BLaER1 treated with 17β-estradiol and CSF1 and Interleukin-3, amounts not matched to agents 10 nM and 100 nM (cell line): ENCODE data around the gene MAU2.
A peak's percentile ranks its signal among the peaks of the same experiment; 100 is the strongest.

ENCODE experiments used
- H3K27ac ChIP-seq, 11 experiments: shearing (Covaris generic); formaldehyde crosslinking; 2 replicates each; pipeline ENCODE4 v1.8.1; 2022
- H3K27me3 ChIP-seq, 11 experiments: shearing (Covaris generic); formaldehyde crosslinking; 2 replicates each; pipeline ENCODE4 v1.8.1; 2022
- H3K36me3 ChIP-seq, 11 experiments: shearing (Covaris generic); formaldehyde crosslinking; 2 replicates each; pipeline ENCODE4 v1.8.1; 2022
- H3K4me1 ChIP-seq, 10 experiments: shearing (Covaris generic); formaldehyde crosslinking; 2 replicates each; pipeline ENCODE4 v1.8.1; 2022
- H3K4me2 ChIP-seq, 11 experiments: shearing (Covaris generic); formaldehyde crosslinking; 2 replicates each; pipeline ENCODE4 v1.8.1; 2022
- H3K4me3 ChIP-seq, 10 experiments: shearing (Covaris generic); formaldehyde crosslinking; 2 replicates each; pipeline ENCODE4 v1.8.1; 2022
- H3K9ac ChIP-seq, 11 experiments: shearing (Covaris generic); formaldehyde crosslinking; 2 replicates each; pipeline ENCODE4 v1.8.1; 2022
- H3K9me3 ChIP-seq, 11 experiments: shearing (Covaris generic); formaldehyde crosslinking; replicated peaks in 1 of 11; 2 replicates each; pipeline ENCODE4 v1.8.1; 2022
- H4K20me1 ChIP-seq, 11 experiments: shearing (Covaris generic); formaldehyde crosslinking; 2 replicates each; pipeline ENCODE4 v1.8.1; 2022
- Cebpa-rat ChIP-seq, 11 experiments: shearing (Covaris generic); IDR thresholded peaks; 2 replicates each; pipeline ENCODE4 v1.8.1; 2022

The MAU2 gene

DNA sequence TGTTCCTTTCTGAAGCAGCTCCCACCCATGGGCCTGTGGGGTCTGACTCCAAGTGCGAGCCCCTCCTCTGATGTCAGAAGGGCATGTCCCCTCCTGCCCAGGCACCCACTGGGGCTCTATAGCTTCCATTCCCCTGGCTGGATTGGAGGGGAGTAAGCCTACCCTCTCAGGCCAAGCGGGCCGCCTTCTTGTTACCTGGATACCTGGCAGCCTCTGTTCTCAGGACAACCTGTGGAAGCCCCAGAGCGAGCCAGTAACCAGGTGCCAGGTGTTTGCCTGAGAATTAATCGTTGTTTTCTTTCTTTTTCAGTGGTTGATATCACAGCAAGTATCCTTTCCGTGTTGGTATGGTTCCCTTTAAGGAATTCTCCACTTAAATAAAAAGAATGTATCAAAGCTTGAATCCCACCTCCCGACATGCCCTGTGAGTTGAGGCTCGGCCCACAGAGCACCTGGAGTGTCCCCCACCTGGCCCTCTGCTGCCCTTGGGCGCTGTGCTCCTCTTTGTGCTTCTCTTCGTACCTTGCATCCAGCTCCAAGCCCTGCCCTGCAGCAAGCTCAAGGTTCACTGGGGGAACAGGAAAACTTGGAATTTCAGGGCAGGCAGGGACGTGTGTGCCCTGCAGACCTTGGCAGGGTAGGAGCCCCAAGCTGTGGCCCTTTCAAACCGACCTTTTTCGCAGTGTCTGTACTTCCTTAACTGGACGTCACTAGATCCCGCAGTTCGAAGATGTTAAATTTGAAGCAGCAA lies 15.0 kb downstream of the MAU2 start:
- no peak overlapping the region; a peak in 1 of 22 replicates for H3K27ac ChIP-seq
- H3K4me1 ChIP-seq = no peaks in the 10 kb centered on the region
- peaks cover 55 to 89% (median 79%) of the 10 kb centered on the region in 11 experiments for H4K20me1 ChIP-seq
- H3K9ac ChIP-seq = peak overlapping the region in 2 of 11 experiments; percentile 18 to 28; a peak in 1 of 22 replicates
- no peaks in the 10 kb centered on the region for H3K27me3 ChIP-seq
- H3K36me3 ChIP-seq = peaks cover 89 to 99% (median 93%) of the 10 kb centered on the region in 11 experiments
- no peaks in the 10 kb centered on the region for H3K9me3 ChIP-seq
- TF ChIP-seq Cebpa-rat (IDR thresholded peaks at IDR 0.05) = no peak
- no peak overlapping the region for H3K4me3 ChIP-seq
- no peak overlapping the region for H3K4me2 ChIP-seq

DNA sequence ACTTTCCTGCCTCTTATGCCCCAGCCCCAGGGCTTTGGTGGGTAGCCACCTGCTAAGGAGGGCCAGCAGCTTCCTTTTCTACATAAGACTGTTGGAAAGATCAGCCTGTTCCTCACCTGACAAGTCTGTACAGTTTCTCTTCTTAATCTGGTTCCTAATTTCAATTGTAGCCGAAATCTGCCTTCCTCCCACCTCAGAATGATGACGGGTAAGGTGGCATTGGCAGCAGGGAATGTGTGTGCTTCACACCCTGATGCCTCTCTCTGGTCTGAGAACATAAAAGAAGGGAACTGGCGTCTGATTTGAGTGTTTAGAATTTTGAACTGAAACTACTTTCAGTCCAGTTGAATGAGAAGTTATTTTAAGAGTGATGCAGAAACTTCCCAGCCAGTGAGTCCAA lies 16.0 kb downstream of the MAU2 start:
- peaks cover 89 to 99% (median 93%) of the 10 kb centered on the region in 11 experiments for H3K36me3 ChIP-seq
- H3K4me2 ChIP-seq = no peak overlapping the region
- peak overlapping the region in 2 of 11 experiments; percentile 16 to 29; a peak in 3 of 22 replicates for H3K9ac ChIP-seq
- H3K27me3 ChIP-seq = no peaks in the 10 kb centered on the region
- H3K9me3 ChIP-seq = no peaks in the 10 kb centered on the region
- no peak overlapping the region for H3K27ac ChIP-seq
- peaks cover 52 to 89% (median 77%) of the 10 kb centered on the region in 11 experiments for H4K20me1 ChIP-seq
- TF ChIP-seq Cebpa-rat (IDR thresholded peaks at IDR 0.05) = no peak
- no peaks in the 10 kb centered on the region for H3K4me1 ChIP-seq
- H3K4me3 ChIP-seq = no peak overlapping the region

DNA sequence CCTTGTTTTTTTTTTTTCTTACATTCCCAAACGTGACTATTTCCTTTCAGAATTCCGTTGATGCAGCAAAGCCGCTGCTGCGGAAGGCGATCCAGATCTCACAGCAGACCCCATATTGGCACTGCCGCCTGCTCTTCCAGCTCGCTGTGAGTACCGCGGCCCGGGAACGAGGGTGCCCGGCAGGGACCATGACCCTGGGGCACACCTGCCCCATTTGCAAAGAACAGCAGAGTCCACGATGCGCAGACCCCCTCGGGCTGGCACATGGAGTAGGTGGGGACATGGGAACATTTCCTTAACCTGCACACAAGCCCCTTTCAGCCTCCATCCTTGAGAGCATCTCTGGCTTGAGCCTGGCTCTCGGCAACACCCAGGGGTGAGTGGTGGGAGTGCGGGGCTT lies 16.5 kb downstream of the MAU2 start:
- Histone ChIP-seq H3K27ac (no peak overlapping the region), H4K20me1 (peaks cover 47 to 89% (median 75%) of the 10 kb centered on the region in 11 experiments), H3K27me3 (no peaks in the 10 kb centered on the region), H3K9ac (no peak overlapping the region), H3K36me3 (peaks cover 89 to 99% (median 93%) of the 10 kb centered on the region in 11 experiments), H3K9me3 (no peaks in the 10 kb centered on the region), H3K4me3 (no peak overlapping the region), H3K4me2 (no peak overlapping the region), H3K4me1 (no peaks in the 10 kb centered on the region)
- TF ChIP-seq Cebpa-rat (IDR thresholded peaks at IDR 0.05) = no peak

DNA sequence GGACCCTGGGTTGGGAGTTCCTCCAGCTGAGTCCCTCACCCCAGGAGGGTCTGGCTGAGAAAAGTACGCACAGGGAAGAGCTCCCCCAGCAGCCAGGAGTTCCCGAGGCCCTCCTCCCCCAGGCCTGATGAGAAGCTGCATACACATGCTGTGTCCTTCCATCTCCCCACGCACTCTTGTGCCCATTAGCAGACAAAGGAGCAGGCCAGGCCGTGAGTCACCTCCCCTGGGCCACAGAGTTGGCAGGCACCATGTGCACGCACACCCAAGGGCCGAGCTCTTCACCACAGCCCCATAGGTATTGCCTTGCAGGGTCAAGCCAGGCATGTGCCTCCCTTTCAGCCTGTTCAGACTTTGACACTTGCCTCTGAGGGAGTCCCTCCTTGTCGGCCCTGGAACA lies 17.5 kb downstream of the MAU2 start:
- TF ChIP-seq Cebpa-rat (IDR thresholded peaks at IDR 0.05) = no peak
- Histone ChIP-seq H3K9ac (no peak overlapping the region), H4K20me1 (peaks cover 37 to 89% (median 72%) of the 10 kb centered on the region in 11 experiments), H3K9me3 (no peaks in the 10 kb centered on the region), H3K4me3 (no peak overlapping the region), H3K4me1 (no peaks in the 10 kb centered on the region), H3K36me3 (peaks cover 89 to 99% (median 93%) of the 10 kb centered on the region in 11 experiments), H3K27me3 (no peaks in the 10 kb centered on the region), H3K27ac (no peak overlapping the region), H3K4me2 (no peak overlapping the region)

DNA sequence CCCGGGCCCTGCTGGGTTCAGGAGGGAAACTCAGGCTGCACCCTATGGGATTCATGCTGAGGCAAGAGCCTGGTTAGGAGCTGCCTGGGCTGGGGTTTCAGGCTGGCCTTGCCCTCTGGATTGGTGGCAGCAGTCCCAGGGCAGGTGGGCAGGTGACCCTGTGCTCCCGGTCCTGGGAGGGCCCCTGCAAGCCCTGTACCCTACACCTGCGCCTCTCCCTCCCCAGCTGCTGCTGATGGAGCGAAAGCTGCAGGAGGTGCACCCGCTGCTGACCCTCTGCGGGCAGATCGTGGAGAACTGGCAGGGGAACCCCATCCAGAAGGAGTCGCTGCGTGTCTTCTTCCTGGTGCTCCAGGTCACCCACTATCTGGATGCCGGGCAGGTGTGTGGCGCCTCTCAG lies 20.4 kb downstream of the MAU2 start:
- no peak overlapping the region for H3K9ac ChIP-seq
- H4K20me1 ChIP-seq = peaks cover 8 to 88% (median 48%) of the 10 kb centered on the region in 11 experiments; a peak in 19 of 22 replicates
- no peaks in the 10 kb centered on the region for H3K4me1 ChIP-seq
- H3K9me3 ChIP-seq = no peaks in the 10 kb centered on the region
- no peak overlapping the region for H3K4me3 ChIP-seq
- H3K27ac ChIP-seq = no peak overlapping the region
- TF ChIP-seq Cebpa-rat (IDR thresholded peaks at IDR 0.05) = no peak
- H3K27me3 ChIP-seq = no peaks in the 10 kb centered on the region
- H3K4me2 ChIP-seq = no peak overlapping the region
- peaks cover 91 to 99% (median 93%) of the 10 kb centered on the region in 11 experiments for H3K36me3 ChIP-seq

DNA sequence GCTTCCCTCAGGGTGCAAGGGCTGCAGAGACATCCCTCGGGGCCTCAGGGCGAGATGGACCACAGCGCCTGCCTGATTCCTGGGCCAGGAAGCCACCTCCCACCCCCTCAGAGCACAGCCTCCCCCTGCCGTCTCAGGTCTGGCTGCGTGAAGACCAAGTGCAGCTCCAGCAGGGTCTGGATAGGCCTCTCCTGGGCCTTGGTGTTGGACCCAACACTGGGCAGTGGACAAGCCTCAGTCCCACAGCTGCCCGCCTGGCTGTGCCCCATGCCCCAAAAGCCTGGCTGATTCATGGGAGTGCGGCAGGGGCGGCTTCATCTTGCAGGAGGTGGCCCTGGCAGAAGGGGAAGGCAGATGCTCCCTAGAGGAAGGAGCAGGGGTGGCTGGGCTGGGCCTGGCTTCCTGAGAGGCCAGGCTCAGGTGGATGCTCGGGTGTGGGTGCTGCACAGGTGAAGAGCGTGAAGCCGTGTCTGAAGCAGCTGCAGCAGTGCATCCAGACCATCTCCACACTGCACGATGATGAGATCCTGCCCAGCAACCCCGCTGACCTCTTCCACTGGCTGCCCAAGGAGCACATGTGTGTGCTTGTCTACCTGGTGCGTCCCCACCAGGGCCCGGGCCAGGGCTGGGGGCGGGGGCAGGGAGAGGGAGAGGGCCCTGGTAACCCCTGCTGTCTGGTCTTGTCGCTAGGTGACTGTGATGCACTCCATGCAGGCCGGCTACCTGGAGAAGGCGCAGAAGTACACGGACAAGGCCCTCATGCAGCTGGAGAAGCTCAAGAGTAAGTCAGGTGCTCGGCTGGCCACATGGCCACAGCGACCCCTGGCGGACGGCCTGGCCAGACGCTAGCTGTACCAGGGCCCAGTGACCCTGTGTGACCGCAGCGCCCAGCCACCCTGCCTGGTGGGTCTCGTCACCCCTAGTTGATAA lies 21.7 kb downstream of the MAU2 start:
- Histone ChIP-seq H3K27me3 (no peaks in the 10 kb centered on the region), H3K4me2 (no peak overlapping the region), H3K9ac (no peak overlapping the region), H3K4me3 (no peak overlapping the region), H3K9me3 (no peaks in the 10 kb centered on the region), H4K20me1 (peaks cover 6 to 84% (median 36%) of the 10 kb centered on the region in 11 experiments; a peak in 18 of 22 replicates), H3K27ac (no peak overlapping the region), H3K36me3 (peaks cover 91 to 99% (median 93%) of the 10 kb centered on the region in 11 experiments), H3K4me1 (no peaks in the 10 kb centered on the region)
- no peak for TF ChIP-seq Cebpa-rat (IDR thresholded peaks at IDR 0.05)

DNA sequence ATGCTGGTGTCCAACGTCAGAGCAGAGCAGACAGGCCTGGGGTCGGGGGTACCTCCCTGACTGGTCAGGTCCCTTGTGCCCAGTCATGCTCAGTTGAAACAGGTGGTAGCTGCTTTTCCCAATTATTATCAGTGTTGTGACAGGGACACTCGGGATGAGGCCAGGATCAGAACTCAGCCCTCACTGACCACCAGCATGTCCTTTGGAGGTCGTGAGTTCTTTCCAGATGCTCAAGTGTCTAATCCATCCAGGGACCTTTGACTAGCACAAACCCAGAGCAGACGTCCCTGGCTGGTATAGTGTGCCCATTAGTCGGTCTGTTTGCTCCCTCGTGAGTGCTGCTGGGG lies 22.4 kb downstream of the MAU2 start:
- Histone ChIP-seq H3K9me3 (no peaks in the 10 kb centered on the region), H3K4me1 (no peaks in the 10 kb centered on the region), H3K4me2 (no peak overlapping the region), H3K9ac (no peak overlapping the region), H4K20me1 (peaks cover 6 to 80% (median 30%) of the 10 kb centered on the region in 11 experiments; a peak in 18 of 22 replicates), H3K27ac (no peak overlapping the region), H3K36me3 (peaks cover 91 to 99% (median 93%) of the 10 kb centered on the region in 11 experiments), H3K4me3 (no peak overlapping the region), H3K27me3 (no peaks in the 10 kb centered on the region)
- no peak for TF ChIP-seq Cebpa-rat (IDR thresholded peaks at IDR 0.05)

DNA sequence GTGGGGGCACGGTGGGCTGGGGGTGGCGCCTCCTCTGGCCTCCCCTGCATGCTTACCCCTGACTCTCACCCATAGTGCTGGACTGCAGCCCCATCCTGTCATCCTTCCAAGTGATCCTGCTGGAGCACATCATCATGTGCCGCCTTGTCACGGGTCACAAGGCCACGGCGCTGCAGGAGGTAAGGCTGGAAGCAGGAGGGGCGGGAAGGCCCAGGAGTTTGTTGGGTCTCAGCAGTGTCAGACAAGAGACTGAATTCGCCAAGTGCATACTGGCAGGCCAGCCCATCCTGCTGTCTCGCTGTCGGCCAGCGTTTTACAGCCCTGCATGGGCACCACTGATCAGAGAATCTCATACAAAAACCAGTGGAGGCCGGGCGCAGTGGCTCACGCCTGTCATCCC lies 23.1 kb downstream of the MAU2 start:
- H3K4me3 ChIP-seq = no peak overlapping the region
- H3K27ac ChIP-seq = no peak overlapping the region
- no peaks in the 10 kb centered on the region for H3K9me3 ChIP-seq
- no peak overlapping the region for H3K4me2 ChIP-seq
- no peak overlapping the region for H3K9ac ChIP-seq
- H3K27me3 ChIP-seq = no peaks in the 10 kb centered on the region
- no peaks in the 10 kb centered on the region for H3K4me1 ChIP-seq
- TF ChIP-seq Cebpa-rat (IDR thresholded peaks at IDR 0.05) = no peak
- peaks cover 91 to 99% (median 93%) of the 10 kb centered on the region in 11 experiments for H3K36me3 ChIP-seq
- H4K20me1 ChIP-seq = peaks cover 6 to 79% (median 25%) of the 10 kb centered on the region in 11 experiments; a peak in 17 of 22 replicates

DNA sequence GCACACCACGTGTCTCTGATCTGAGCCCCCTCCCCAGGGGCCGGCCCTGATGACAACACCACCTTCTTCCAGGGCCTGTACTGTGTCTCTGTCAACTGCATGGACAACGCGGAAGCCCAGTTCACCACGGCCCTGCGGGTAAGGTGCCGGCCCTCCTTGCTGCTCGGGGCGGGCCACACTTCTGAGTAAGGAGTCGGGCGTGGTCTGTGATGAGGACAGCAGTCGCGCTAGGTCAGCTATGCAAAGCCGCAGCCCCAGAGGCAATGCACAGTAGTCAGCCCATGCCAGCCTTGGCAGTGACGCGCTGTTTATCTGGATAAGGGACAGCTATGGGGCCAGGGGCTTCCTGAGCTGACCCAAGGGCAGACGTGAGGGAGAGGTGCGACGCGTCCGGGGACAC lies 24.6 kb downstream of the MAU2 start:
- H3K27ac ChIP-seq = no peak overlapping the region
- no peak overlapping the region for H3K9ac ChIP-seq
- H4K20me1 ChIP-seq = peaks cover 6 to 79% (median 25%) of the 10 kb centered on the region in 11 experiments; a peak in 17 of 22 replicates
- H3K36me3 ChIP-seq = peaks cover 95 to 100% (median 98%) of the 10 kb centered on the region in 11 experiments
- H3K9me3 ChIP-seq = no peaks in the 10 kb centered on the region
- no peaks in the 10 kb centered on the region for H3K27me3 ChIP-seq
- H3K4me1 ChIP-seq = no peaks in the 10 kb centered on the region
- H3K4me2 ChIP-seq = no peak overlapping the region
- TF ChIP-seq Cebpa-rat (IDR thresholded peaks at IDR 0.05) = no peak
- H3K4me3 ChIP-seq = no peak overlapping the region
